GM12878 (cell line): Measurements from ENCODE around the gene SNX33.

Experiments used
- CHD2 ChIP-seq: IDR thresholded peaks from 2 replicates; pipeline ENCODE4 v1.6.1; 2011; ENCODE audit warnings: low read depth, low read length, improper control_type of control experiment, borderline replicate concordance
- ESRRA ChIP-seq: IDR thresholded peaks from 2 replicates; pipeline ENCODE4 v1.6.1; 2012; ENCODE audit warnings: mild to moderate bottlenecking, low read length, improper control_type of control experiment
- FOS ChIP-seq: IDR thresholded peaks from 3 replicates; pipeline ENCODE4 v1.6.1; 2011; ENCODE audit warnings: borderline replicate concordance; ENCODE audit not compliant: insufficient read length; ENCODE audit errors: extremely low read depth
- HDAC2 ChIP-seq: fragments of 200-600 bp; sonication (generic); IDR thresholded peaks from 2 replicates; pipeline ENCODE4 v1.6.1; 2017
- JUND ChIP-seq: IDR thresholded peaks from 2 replicates; pipeline ENCODE4 v1.6.1; 2012; ENCODE audit warnings: low read depth, mild to moderate bottlenecking, low read length, improper control_type of control experiment, moderate library complexity
- POLR2A ChIP-seq: IDR thresholded peaks from 2 replicates; pipeline ENCODE4 v1.6.1; 2011; ENCODE audit warnings: low read depth, mild to moderate bottlenecking, low read length
- POLR2AphosphoS5 ChIP-seq: IDR thresholded peaks from 2 replicates; pipeline ENCODE4 v1.6.1; 2011; ENCODE audit warnings: mild to moderate bottlenecking, low read length, inconsistent platforms
- RUNX3 ChIP-seq: IDR thresholded peaks from 2 replicates; pipeline ENCODE4 v1.6.1; 2012; ENCODE audit warnings: low read length, inconsistent platforms
- SIN3A ChIP-seq: IDR thresholded peaks from 2 replicates; pipeline ENCODE4 v1.6.1; 2012; ENCODE audit warnings: low read depth, low read length, improper control_type of control experiment
- SPI1 ChIP-seq: IDR thresholded peaks from 2 replicates; pipeline ENCODE4 v1.6.1; 2011; ENCODE audit warnings: low read depth, mild to moderate bottlenecking, low read length, moderate library complexity, borderline replicate concordance; ENCODE audit not compliant: insufficient read depth
- TAF1 ChIP-seq: IDR thresholded peaks from 2 replicates; pipeline ENCODE4 v1.6.1; 2011; ENCODE audit warnings: mild to moderate bottlenecking, low read depth, low read length, borderline replicate concordance
- YY1 ChIP-seq: IDR thresholded peaks from 2 replicates; pipeline ENCODE4 v1.6.1; 2011; ENCODE audit warnings: low read depth, mild to moderate bottlenecking, low read length
- ZZZ3 ChIP-seq: IDR thresholded peaks from 2 replicates; pipeline ENCODE4 v1.6.1; 2011; ENCODE audit warnings: low read depth; ENCODE audit not compliant: control insufficient read depth, insufficient read length

GRCh38 chr15:75622505-75622904 lies 25.2 kb upstream of the SNX33 start:
- TF ChIP-seq ZZZ3: no peak
- no peak for TF ChIP-seq JUND
- TF ChIP-seq SIN3A: no peak
- TF ChIP-seq FOS: no peak
- no peak for TF ChIP-seq YY1
- no peak for TF ChIP-seq ESRRA
- TF ChIP-seq HDAC2: no peak
- TF ChIP-seq CHD2: no peak
- TF ChIP-seq POLR2AphosphoS5: no peak
- TF ChIP-seq TAF1: no peak
- no peak for TF ChIP-seq POLR2A
- no peak for TF ChIP-seq SPI1
- no peak for TF ChIP-seq RUNX3
